K562 (cell line): Measurements from ENCODE around the gene CLCN2. TPM values are rescaled to one million over a fixed set of nuclear protein-coding genes. Genes with fewer than 3 reads are reported as not detected.

Source experiments
- ARID1B ChIP-seq: fragments of 450-650 bp; IDR thresholded peaks from 2 replicates; pipeline ENCODE4 v1.6.1; 2016; ENCODE audit warnings: antibody characterized with exemption, mild to moderate bottlenecking, inconsistent platforms
- CBFA2T3 ChIP-seq: fragments of 450-650 bp; IDR thresholded peaks from 2 replicates; pipeline ENCODE4 v1.6.1; 2017
- EP300 ChIP-seq: IDR thresholded peaks from 2 replicates; pipeline ENCODE4 v1.6.1; 2012; ENCODE audit warnings: low read length, improper control_type of control experiment
- JUND ChIP-seq, 2 experiments: IDR thresholded peaks; 2 replicates in 1 of 2; 3 replicates in 1 of 2; pipeline ENCODE4 v1.6.1; 2011; ENCODE audit warnings: borderline replicate concordance in 2 of 2, low read depth in 2 of 2, low read length in 2 of 2, improper control_type of control experiment in 1 of 2, missing biosample characterization in 1 of 2, missing genetic modification characterization in 1 of 2, missing genetic modification reagents in 1 of 2
- MAFG ChIP-seq: fragments of 450-650 bp; conservative IDR thresholded peaks from 2 replicates; pipeline ENCODE4 v1.6.1; 2016; ENCODE audit warnings: missing genetic modification characterization, missing compliant biosample characterization
- TEAD4 ChIP-seq, 2 experiments: sonication (generic) in 1 of 2; formaldehyde crosslinking in 1 of 2; IDR thresholded peaks; 2 replicates each; pipeline versions ENCODE4 v1.6.1 to v1.8.0; 2012 to 2022; ENCODE audit warnings: borderline replicate concordance in 1 of 2, inconsistent platforms in 1 of 2, low read length in 1 of 2, mild to moderate bottlenecking in 1 of 2, missing genetic modification reagents in 1 of 2
- ZNF830 ChIP-seq: fragments of 250-450 bp; sonication (Bioruptor Pico); IDR thresholded peaks from 2 replicates; pipeline ENCODE4 v1.5.0; 2021; ENCODE audit warnings: mild to moderate bottlenecking
- polyA plus RNA-seq, 8 experiments: library from polyadenylated mRNA; depleted of rRNA in 4 of 8; stranded (reverse) in 5 of 8; unstranded in 3 of 8; fragments of >200 nt; fragmentation: Nextera tagmentation in 2 of 8; fragmentation: Illumina TruSeq in 1 of 8; extraction: Ambion mirVana in 2 of 8; extraction: Trizol in 1 of 8; gene quantifications; 2 replicates each; pipeline versions ENCODE4 v1.2.1 to v1.2.3, GENCODE V29; 2011 to 2014; ENCODE audit warnings: inconsistent platforms in 1 of 8, missing spikeins in 1 of 8
- total RNA-seq, 7 experiments: library from RNA; depleted of rRNA in 6 of 7; stranded (reverse); fragments of >200 nt in 6 of 7; fragmentation: Illumina TruSeq in 2 of 7; extraction: Trizol in 2 of 7; gene quantifications; 2 replicates each; pipeline versions ENCODE4 v1.2.1 to v1.2.3, GENCODE V29; 2011 to 2021; ENCODE audit warnings: low replicate concordance in 1 of 7
- TF ChIP-seq, protein P1 (sequence below), 2 experiments: fragments of 450-650 bp in 1 of 2; sonication (generic) in 1 of 2; formaldehyde crosslinking in 1 of 2; IDR thresholded peaks; 2 replicates each; pipeline versions ENCODE4 v1.7.1 to v1.9.0; 2016 to 2022; ENCODE audit warnings: inconsistent platforms in 1 of 2, mild to moderate bottlenecking in 1 of 2, missing genetic modification reagents in 1 of 2
- TF ChIP-seq, protein P2 (sequence below), 2 experiments: IDR thresholded peaks in 1 of 2; conservative IDR thresholded peaks in 1 of 2; 2 replicates each; pipeline ENCODE4 v1.6.1; 2016; ENCODE audit warnings: low read depth in 2 of 2, mild to moderate bottlenecking in 1 of 2, missing compliant biosample characterization in 1 of 2, missing genetic modification characterization in 1 of 2, moderate library complexity in 1 of 2
- TF ChIP-seq, protein P3 (sequence below), 2 experiments: fragments of 450-650 bp; conservative IDR thresholded peaks; 2 replicates each; pipeline ENCODE4 v1.6.1; 2017; ENCODE audit warnings: mild to moderate bottlenecking in 2 of 2, moderate library complexity in 2 of 2

The CLCN2 gene
- total and polyA plus RNA-seq, 9 of the 15 experiments (the other 6 are each of a cell fraction or from before 2014, with no cell fraction given): 0.10 to 14.0 (median 6.9) TPM

DNA sequence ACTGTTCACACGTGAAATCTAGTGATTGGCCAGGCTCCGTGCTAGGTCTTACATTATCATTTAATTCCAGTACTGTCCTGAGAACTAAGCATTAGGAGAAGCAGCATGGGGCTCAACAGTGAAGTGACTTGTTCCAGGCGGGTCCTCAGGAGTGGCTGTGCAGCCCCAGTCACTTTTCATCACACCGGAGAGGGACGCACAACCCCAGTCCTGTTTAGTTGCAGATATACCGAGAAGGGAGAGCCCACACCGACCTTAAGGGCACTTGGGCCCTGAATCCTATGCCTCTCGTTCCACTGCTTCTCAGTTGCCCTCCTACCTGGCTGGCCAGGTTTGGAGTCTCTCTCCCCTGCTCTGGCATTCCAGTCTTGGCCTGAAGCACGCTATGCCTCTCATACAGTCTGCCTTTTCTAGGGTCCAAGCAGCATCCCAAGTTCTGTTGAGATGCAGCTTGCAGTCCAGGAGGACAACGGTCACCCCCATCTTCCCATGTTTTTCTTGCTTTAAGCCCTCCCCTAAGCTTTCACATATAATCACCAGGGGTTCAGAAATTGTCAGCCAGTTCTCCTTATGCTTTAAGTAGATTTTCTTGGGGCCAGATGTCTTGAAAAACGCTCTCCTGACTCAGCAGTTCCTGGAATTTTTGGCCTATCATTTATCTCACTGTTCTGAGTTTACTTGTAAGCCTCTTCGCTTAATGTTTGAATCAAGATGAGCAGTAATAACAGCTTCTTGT, 13.9 kb downstream of the CLCN2 start (continued):
- TF ChIP-seq, protein P1, sequence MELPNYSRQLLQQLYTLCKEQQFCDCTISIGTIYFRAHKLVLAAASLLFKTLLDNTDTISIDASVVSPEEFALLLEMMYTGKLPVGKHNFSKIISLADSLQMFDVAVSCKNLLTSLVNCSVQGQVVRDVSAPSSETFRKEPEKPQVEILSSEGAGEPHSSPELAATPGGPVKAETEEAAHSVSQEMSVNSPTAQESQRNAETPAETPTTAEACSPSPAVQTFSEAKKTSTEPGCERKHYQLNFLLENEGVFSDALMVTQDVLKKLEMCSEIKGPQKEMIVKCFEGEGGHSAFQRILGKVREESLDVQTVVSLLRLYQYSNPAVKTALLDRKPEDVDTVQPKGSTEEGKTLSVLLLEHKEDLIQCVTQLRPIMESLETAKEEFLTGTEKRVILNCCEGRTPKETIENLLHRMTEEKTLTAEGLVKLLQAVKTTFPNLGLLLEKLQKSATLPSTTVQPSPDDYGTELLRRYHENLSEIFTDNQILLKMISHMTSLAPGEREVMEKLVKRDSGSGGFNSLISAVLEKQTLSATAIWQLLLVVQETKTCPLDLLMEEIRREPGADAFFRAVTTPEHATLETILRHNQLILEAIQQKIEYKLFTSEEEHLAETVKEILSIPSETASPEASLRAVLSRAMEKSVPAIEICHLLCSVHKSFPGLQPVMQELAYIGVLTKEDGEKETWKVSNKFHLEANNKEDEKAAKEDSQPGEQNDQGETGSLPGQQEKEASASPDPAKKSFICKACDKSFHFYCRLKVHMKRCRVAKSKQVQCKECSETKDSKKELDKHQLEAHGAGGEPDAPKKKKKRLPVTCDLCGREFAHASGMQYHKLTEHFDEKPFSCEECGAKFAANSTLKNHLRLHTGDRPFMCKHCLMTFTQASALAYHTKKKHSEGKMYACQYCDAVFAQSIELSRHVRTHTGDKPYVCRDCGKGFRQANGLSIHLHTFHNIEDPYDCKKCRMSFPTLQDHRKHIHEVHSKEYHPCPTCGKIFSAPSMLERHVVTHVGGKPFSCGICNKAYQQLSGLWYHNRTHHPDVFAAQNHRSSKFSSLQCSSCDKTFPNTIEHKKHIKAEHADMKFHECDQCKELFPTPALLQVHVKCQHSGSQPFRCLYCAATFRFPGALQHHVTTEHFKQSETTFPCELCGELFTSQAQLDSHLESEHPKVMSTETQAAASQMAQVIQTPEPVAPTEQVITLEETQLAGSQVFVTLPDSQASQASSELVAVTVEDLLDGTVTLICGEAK (IDR thresholded peaks at IDR 0.05): peak; percentile 35; the same call in 1 of the 2 replicates
- TF ChIP-seq, protein P1 (CRISPR knock-in tag; IDR thresholded peaks at IDR 0.05): no peak
- TF ChIP-seq EP300 (peak; percentile 64; the same call in 1 of the 2 replicates), CBFA2T3 (peak; percentile 77), ZNF830 (CRISPR knock-in tag) (no peak), JUND (IDR thresholded peaks at IDR 0.05; ENCODE audit: borderline replicate concordance, low read depth, low read length) (peak; percentile 54; the same call in 1 of the 2 replicates), JUND (tag; IDR thresholded peaks at IDR 0.05; ENCODE audit: borderline replicate concordance, low read depth, low read length) (no peak; the same call in 2 of the 3 replicates), MAFG (tag) (peak; percentile 98), ARID1B (peak; percentile 83), TEAD4 (IDR thresholded peaks at IDR 0.05; ENCODE audit: low read length) (peak; percentile 61; the same call in 1 of the 2 replicates), TEAD4 (CRISPR knock-in tag; IDR thresholded peaks at IDR 0.05; ENCODE audit: borderline replicate concordance) (no peak)
- TF ChIP-seq, protein P2, sequence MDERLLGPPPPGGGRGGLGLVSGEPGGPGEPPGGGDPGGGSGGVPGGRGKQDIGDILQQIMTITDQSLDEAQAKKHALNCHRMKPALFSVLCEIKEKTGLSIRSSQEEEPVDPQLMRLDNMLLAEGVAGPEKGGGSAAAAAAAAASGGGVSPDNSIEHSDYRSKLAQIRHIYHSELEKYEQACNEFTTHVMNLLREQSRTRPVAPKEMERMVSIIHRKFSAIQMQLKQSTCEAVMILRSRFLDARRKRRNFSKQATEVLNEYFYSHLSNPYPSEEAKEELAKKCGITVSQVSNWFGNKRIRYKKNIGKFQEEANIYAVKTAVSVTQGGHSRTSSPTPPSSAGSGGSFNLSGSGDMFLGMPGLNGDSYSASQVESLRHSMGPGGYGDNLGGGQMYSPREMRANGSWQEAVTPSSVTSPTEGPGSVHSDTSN (CRISPR knock-in tag; IDR thresholded peaks at IDR 0.05; ENCODE audit: low read depth): no peak
- TF ChIP-seq, protein P2 (tag; conservative IDR thresholded peaks at IDR 0.05; ENCODE audit: low read depth): 0 out of 2 replicates have a peak, but pooled peaks have one; percentile 8
- TF ChIP-seq, protein P3, sequence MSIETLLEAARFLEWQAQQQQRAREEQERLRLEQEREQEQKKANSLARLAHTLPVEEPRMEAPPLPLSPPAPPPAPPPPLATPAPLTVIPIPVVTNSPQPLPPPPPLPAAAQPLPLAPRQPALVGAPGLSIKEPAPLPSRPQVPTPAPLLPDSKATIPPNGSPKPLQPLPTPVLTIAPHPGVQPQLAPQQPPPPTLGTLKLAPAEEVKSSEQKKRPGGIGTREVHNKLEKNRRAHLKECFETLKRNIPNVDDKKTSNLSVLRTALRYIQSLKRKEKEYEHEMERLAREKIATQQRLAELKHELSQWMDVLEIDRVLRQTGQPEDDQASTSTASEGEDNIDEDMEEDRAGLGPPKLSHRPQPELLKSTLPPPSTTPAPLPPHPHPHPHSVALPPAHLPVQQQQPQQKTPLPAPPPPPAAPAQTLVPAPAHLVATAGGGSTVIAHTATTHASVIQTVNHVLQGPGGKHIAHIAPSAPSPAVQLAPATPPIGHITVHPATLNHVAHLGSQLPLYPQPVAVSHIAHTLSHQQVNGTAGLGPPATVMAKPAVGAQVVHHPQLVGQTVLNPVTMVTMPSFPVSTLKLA (conservative IDR thresholded peaks at IDR 0.05): peak in 1 of 2 experiments; percentile 38; a peak in 1 of 4 replicates
